IPS-18c (cell line): Measurements from ENCODE around the gene MAP2K5.

ENCODE experiments used
- H3K4me3 ChIP-seq: 2 replicates; pipeline ENCODE4 v1.7.0; 2013; ENCODE audit warnings: low read depth, mild to moderate bottlenecking, low read length, moderate library complexity; ENCODE audit not compliant: insufficient read depth
- H3K9me3 ChIP-seq: one replicate; pipeline ENCODE4 v1.6.1; 2013; ENCODE audit warnings: mild to moderate bottlenecking, low read length, moderate library complexity; ENCODE audit not compliant: control insufficient read depth, insufficient read depth

MAP2K5 gene

DNA sequence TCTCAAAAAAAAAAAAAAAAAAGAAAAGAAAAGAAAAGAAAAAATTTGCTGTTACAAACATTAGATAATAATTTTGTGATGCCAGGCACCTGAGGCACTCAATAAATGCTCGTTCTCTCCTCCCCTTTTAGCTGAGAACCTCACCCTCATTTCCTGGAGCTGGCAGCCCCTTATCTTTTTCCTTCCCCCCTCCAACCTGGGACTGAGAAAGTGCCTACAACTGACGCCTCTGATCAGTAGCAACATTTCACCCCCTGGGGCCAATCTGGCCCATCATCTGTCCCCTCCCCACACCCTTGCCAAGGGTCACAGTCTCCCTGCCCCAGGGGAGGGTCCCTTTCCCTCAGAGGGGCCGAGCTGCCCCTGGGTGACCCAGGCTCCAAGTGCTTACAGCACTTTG lies 309.9 kb downstream of the MAP2K5 start:
- no peaks in the 10 kb centered on the region for H3K9me3 ChIP-seq
- no peak overlapping the region for H3K4me3 ChIP-seq

- H3K9me3 ChIP-seq, result no peaks in the 10 kb centered on the region
- no peak overlapping the region for H3K4me3 ChIP-seq
Observed at GRCh38 chr15:67853454-67853853, 311.0 kb downstream of the MAP2K5 start.

DNA sequence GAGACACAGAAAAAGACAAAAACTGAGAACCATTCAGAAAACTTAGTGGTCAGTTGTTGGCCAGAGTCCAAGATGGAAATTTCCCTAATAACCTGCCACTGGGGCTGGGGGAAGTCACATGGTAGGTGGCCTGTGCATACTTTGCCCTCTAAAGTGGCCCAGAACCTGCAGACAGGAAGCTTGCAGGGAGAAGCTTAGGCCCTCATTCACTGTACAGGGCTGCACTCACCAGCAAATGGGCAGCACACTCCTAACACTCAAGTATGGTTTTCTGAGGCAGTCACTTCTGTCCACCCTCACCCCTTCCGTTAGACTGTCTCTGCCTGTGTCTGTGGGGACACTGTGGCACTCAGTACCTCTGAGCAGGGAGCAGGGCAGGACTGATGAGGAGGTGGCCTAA lies 311.9 kb downstream of the MAP2K5 start:
- Histone ChIP-seq H3K9me3 (no peaks in the 10 kb centered on the region), H3K4me3 (no peak overlapping the region)

- Histone ChIP-seq H3K4me3 (no peak overlapping the region), H3K9me3 (no peaks in the 10 kb centered on the region)
Observed at GRCh38 chr15:67855842-67856241, 313.3 kb downstream of the MAP2K5 start.
